Hippocampal formation (tissue), 2 donors: ENCODE results near the gene IGFL1.
"Not testable (repeated sequence)": the region's sequence is repeated elsewhere in the genome, so short reads cannot be mapped to it uniquely, and the experiment has no call there.

ENCODE experiments used
- DNase-seq, 2 donors: peaks; one replicate each; lab custom pipeline; 2025; lab: John Stamatoyannopoulos, UW

Gene IGFL1

DNA sequence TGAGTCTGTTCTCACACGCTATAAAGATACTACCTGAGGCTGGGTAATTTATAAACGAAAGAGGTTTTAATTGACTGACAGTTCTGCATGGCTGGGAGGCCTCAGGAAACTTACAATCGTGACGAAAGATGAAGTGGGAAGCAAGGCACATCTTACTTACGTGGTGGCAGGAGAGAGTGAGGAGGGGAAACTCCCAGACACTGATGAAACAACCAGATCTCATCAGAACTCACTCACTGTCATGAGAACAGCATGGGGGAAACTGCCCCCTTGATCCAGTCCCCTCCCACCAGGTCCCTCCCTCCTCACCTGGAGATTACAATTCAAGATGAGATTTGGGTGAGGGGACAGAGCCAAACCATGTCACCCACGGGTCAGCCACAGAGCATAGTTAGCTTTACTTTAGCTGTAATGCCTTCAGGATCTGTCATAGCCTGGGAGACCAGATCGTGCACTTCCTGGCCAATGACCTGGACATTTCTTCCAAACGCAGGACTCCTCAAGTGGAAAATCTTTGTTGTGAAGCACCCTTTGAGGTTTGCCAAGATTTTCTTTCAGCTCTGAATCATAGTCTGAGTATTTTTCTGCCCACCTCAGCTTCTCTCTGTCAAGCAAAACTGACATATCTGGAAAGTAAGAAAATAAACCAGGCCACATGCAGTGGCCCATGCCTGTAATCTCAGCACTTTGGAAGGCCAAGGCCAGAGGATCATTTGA is 42.1 kb downstream of the IGFL1 start:
- no peak for DNase-seq

DNA sequence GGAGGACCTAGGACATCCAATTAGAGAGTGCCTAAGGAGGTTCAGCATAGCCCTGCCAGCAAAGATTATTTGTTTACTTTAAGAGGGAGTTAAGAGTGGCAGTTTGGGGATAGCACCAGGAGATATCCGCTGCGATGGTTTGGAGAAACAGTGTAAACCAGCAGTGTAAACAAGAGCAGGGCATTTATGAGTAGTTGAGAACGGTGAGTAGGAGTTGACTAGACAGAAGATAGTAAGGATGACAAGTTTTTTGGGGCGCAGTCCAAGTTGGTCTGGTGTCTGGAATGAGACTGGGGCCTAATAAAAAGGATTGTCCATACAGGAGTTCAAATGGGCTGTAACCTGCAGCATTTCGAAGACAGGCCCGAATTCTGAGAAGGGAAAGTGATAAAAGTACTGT is 44.4 kb downstream of the IGFL1 start:
- DNase-seq: not testable (repeated sequence)

DNA sequence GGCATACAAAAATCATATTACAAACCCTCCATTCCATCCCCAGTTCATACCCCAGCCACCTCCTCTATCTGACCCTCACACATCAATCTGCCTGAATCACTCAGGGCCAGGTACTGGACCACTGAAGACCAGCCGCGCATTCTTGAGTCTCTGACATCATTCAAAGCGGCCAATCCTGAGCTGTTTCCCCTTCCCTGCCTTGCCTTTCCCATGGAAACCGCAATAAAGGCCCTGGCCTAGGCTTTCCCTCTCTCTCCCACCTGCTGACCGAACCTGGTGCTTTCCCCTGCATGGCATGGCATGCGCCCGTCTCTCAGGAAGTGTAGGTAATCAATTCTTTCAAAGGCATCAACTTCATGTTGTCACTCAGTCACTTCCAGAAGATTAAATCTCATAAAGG is 49.6 kb downstream of the IGFL1 start:
- no peak for DNase-seq
